Measurements from ENCODE around the gene BPTF. TPM values are rescaled to one million over a fixed set of nuclear protein-coding genes. Genes with fewer than 3 reads are reported as not detected.
"Not testable (repeated sequence)": the region's sequence is repeated elsewhere in the genome, so short reads cannot be mapped to it uniquely, and the experiment has no call there.

BPTF gene
- total RNA-seq: 90.0 TPM

- Histone ChIP-seq H3K4me1 (ENCODE audit: insufficient read depth, low read length) (peaks cover 37% of the 10 kb centered on the region), H3K9me3 (ENCODE audit: low read depth, low read length) (no peaks in the 10 kb centered on the region), H3K4me3 (ENCODE audit: low read length) (peak within 1 kb of the TSS; percentile 69), H3K27me3 (ENCODE audit: insufficient read depth, low read length) (peaks cover 6% of the 10 kb centered on the region)
Observed at GRCh38 chr17:67824735-67825626, at the start of gene BPTF. TSS of gene BPTF (plus strand) at chr17:67825503. CDS start at chr17:67825725, 222 bp downstream.

GRCh38 chr17:67779098-67779672, 46.1 kb upstream of the BPTF start:
- H3K27me3 ChIP-seq (ENCODE audit: insufficient read depth, low read length): no peaks in the 10 kb centered on the region
- H3K9me3 ChIP-seq (ENCODE audit: low read depth, low read length): no peaks in the 10 kb centered on the region
- no peak overlapping the region for H3K4me3 ChIP-seq (ENCODE audit: low read length)
- no peaks in the 10 kb centered on the region for H3K4me1 ChIP-seq (ENCODE audit: insufficient read depth, low read length)

- Histone ChIP-seq H3K4me1 (ENCODE audit: insufficient read depth, low read length) (no peaks in the 10 kb centered on the region), H3K4me3 (ENCODE audit: low read length) (no peak overlapping the region), H3K9me3 (ENCODE audit: low read depth, low read length) (no peaks in the 10 kb centered on the region), H3K27me3 (ENCODE audit: insufficient read depth, low read length) (no peaks in the 10 kb centered on the region)
Observed at GRCh38 chr17:67784364-67785121, 40.8 kb upstream of the BPTF start.

GRCh38 chr17:67785122-67785477, 40.2 kb upstream of the BPTF start:
- no peaks in the 10 kb centered on the region for H3K4me1 ChIP-seq (ENCODE audit: insufficient read depth, low read length)
- no peak overlapping the region for H3K4me3 ChIP-seq (ENCODE audit: low read length)
- H3K27me3 ChIP-seq (ENCODE audit: insufficient read depth, low read length): no peaks in the 10 kb centered on the region
- H3K9me3 ChIP-seq (ENCODE audit: low read depth, low read length): no peaks in the 10 kb centered on the region

GRCh38 chr17:67785504-67785903, 39.8 kb upstream of the BPTF start:
- Histone ChIP-seq H3K4me1 (ENCODE audit: insufficient read depth, low read length) (no peaks in the 10 kb centered on the region), H3K9me3 (ENCODE audit: low read depth, low read length) (no peaks in the 10 kb centered on the region), H3K27me3 (ENCODE audit: insufficient read depth, low read length) (no peaks in the 10 kb centered on the region), H3K4me3 (ENCODE audit: low read length) (no peak overlapping the region)

GRCh38 chr17:67800495-67800928, 24.8 kb upstream of the BPTF start:
- H3K4me1 ChIP-seq (ENCODE audit: insufficient read depth, low read length): no peaks in the 10 kb centered on the region
- H3K9me3 ChIP-seq (ENCODE audit: low read depth, low read length): no peaks in the 10 kb centered on the region
- H3K27me3 ChIP-seq (ENCODE audit: insufficient read depth, low read length): no peaks in the 10 kb centered on the region
- no peak overlapping the region for H3K4me3 ChIP-seq (ENCODE audit: low read length)

- no peak overlapping the region for H3K4me3 ChIP-seq (ENCODE audit: low read length)
- no peaks in the 10 kb centered on the region for H3K27me3 ChIP-seq (ENCODE audit: insufficient read depth, low read length)
- no peaks in the 10 kb centered on the region for H3K9me3 ChIP-seq (ENCODE audit: low read depth, low read length)
- H3K4me1 ChIP-seq (ENCODE audit: insufficient read depth, low read length): no peaks in the 10 kb centered on the region
Observed at GRCh38 chr17:67801626-67802175, 23.6 kb upstream of the BPTF start.

- no peaks in the 10 kb centered on the region for H3K4me1 ChIP-seq (ENCODE audit: insufficient read depth, low read length)
- H3K27me3 ChIP-seq (ENCODE audit: insufficient read depth, low read length): no peaks in the 10 kb centered on the region
- H3K4me3 ChIP-seq (ENCODE audit: low read length): no peak overlapping the region
- H3K9me3 ChIP-seq (ENCODE audit: low read depth, low read length): no peaks in the 10 kb centered on the region
Observed at GRCh38 chr17:67810464-67810863, 14.8 kb upstream of the BPTF start.

GRCh38 chr17:67812380-67812779, 12.9 kb upstream of the BPTF start:
- H3K9me3 ChIP-seq (ENCODE audit: low read depth, low read length); H3K4me3 ChIP-seq (ENCODE audit: low read length); H3K4me1 ChIP-seq (ENCODE audit: insufficient read depth, low read length); H3K27me3 ChIP-seq (ENCODE audit: insufficient read depth, low read length): not testable (repeated sequence)

GRCh38 chr17:67813803-67814180, 11.5 kb upstream of the BPTF start:
- Histone ChIP-seq H3K4me1 (ENCODE audit: insufficient read depth, low read length) (peaks cover 6% of the 10 kb centered on the region), H3K27me3 (ENCODE audit: insufficient read depth, low read length) (no peaks in the 10 kb centered on the region), H3K9me3 (ENCODE audit: low read depth, low read length) (no peaks in the 10 kb centered on the region), H3K4me3 (ENCODE audit: low read length) (no peak overlapping the region)

- peaks cover 6% of the 10 kb centered on the region for H3K4me1 ChIP-seq (ENCODE audit: insufficient read depth, low read length)
- no peaks in the 10 kb centered on the region for H3K27me3 ChIP-seq (ENCODE audit: insufficient read depth, low read length)
- no peak overlapping the region for H3K4me3 ChIP-seq (ENCODE audit: low read length)
- H3K9me3 ChIP-seq (ENCODE audit: low read depth, low read length): no peaks in the 10 kb centered on the region
Observed at GRCh38 chr17:67818110-67819002, 6.9 kb upstream of the BPTF start.

GRCh38 chr17:67819722-67820121, 5.6 kb upstream of the BPTF start:
- Histone ChIP-seq H3K27me3 (ENCODE audit: insufficient read depth, low read length) (peaks cover 5% of the 10 kb centered on the region), H3K4me3 (ENCODE audit: low read length) (no peak overlapping the region), H3K4me1 (ENCODE audit: insufficient read depth, low read length) (peaks cover 15% of the 10 kb centered on the region), H3K9me3 (ENCODE audit: low read depth, low read length) (no peaks in the 10 kb centered on the region)

- Histone ChIP-seq H3K4me1 (ENCODE audit: insufficient read depth, low read length) (peaks cover 20% of the 10 kb centered on the region), H3K4me3 (ENCODE audit: low read length) (no peak overlapping the region), H3K9me3 (ENCODE audit: low read depth, low read length) (no peaks in the 10 kb centered on the region), H3K27me3 (ENCODE audit: insufficient read depth, low read length) (peaks cover 6% of the 10 kb centered on the region)
Observed at GRCh38 chr17:67821871-67822367, 3.4 kb upstream of the BPTF start.
